OCI-LY1 (cell line): ENCODE measurements around the gene DSTYK.

Source experiments
- H2AFZ ChIP-seq: fragments of 200-600 bp; sonication (generic), shearing (Covaris generic); 2 replicates; pipeline ENCODE4 v1.6.0; 2014; ENCODE audit warnings: antibody characterized with exemption, mild to moderate bottlenecking, low read length
- H3F3A ChIP-seq: fragments of 200-600 bp; sonication (generic), shearing (Covaris generic); 2 replicates; pipeline ENCODE4 v1.6.0; 2014; ENCODE audit warnings: mild to moderate bottlenecking, antibody characterized with exemption, low read length, moderate library complexity; ENCODE audit not compliant: insufficient read depth
- H3K27ac ChIP-seq: fragments of 200-600 bp; sonication (generic); 2 replicates; pipeline ENCODE4 v1.5.1; 2014; ENCODE audit warnings: low read length, mixed run types, mild to moderate bottlenecking, low read depth; ENCODE audit not compliant: poor library complexity, severe bottlenecking
- H3K27me3 ChIP-seq: fragments of 200-600 bp; sonication (generic); 2 replicates; pipeline ENCODE4 v1.6.0; 2014; ENCODE audit warnings: antibody characterized with exemption, mild to moderate bottlenecking, low read length, moderate library complexity; ENCODE audit not compliant: insufficient read depth
- H3K36me3 ChIP-seq: fragments of 200-600 bp; sonication (generic); 2 replicates; pipeline ENCODE4 v1.6.1; 2014; ENCODE audit warnings: mild to moderate bottlenecking, antibody characterized with exemption, low read length, moderate library complexity, mixed read lengths; ENCODE audit not compliant: insufficient read depth
- H3K4me1 ChIP-seq: fragments of 200-600 bp; sonication (generic); 2 replicates; pipeline ENCODE4 v1.5.1; 2014; ENCODE audit warnings: mild to moderate bottlenecking, low read length, moderate library complexity; ENCODE audit not compliant: insufficient read depth, severe bottlenecking
- H3K4me2 ChIP-seq: fragments of 200-600 bp; sonication (generic), shearing (Covaris generic); 2 replicates; pipeline ENCODE4 v1.6.1; 2014; ENCODE audit warnings: low read length
- H3K4me3 ChIP-seq: fragments of 200-600 bp; sonication (generic); 2 replicates; pipeline ENCODE4 v1.5.1; 2014; ENCODE audit warnings: low read length, low read depth, mild to moderate bottlenecking, mixed read lengths; ENCODE audit not compliant: poor library complexity, severe bottlenecking
- H3K79me2 ChIP-seq: fragments of 200-600 bp; shearing (Covaris generic); 2 replicates; pipeline ENCODE4 v1.6.1; 2016; ENCODE audit warnings: mixed run types, low read length, mixed read lengths; ENCODE audit not compliant: insufficient read depth
- H3K9ac ChIP-seq: fragments of 200-600 bp; sonication (generic), shearing (Covaris generic); 2 replicates; pipeline ENCODE4 v1.6.1; 2014; ENCODE audit warnings: mild to moderate bottlenecking, low read length, mixed read lengths
- H3K9me2 ChIP-seq: fragments of 200-600 bp; sonication (generic), shearing (Covaris generic); 2 replicates; pipeline ENCODE4 v1.6.1; 2014; ENCODE audit warnings: low read depth, mild to moderate bottlenecking, low read length, mixed read lengths
- H3K9me3 ChIP-seq: fragments of 200-600 bp; shearing (Covaris generic); 2 replicates; pipeline ENCODE4 v1.6.1; 2014; ENCODE audit warnings: low read length, mixed read lengths
- H4K20me1 ChIP-seq: fragments of 200-600 bp; sonication (generic), shearing (Covaris generic); 2 replicates; pipeline ENCODE4 v1.6.0; 2016; ENCODE audit warnings: mild to moderate bottlenecking, low read length; ENCODE audit not compliant: insufficient read depth
- EZH2 ChIP-seq: fragments of 200-600 bp; sonication (generic), shearing (Covaris generic); IDR thresholded peaks from 2 replicates; pipeline ENCODE4 v1.8.0; 2017; ENCODE audit warnings: borderline replicate concordance, mixed run types, mild to moderate bottlenecking, antibody characterized with exemption, low read length, moderate library complexity, mixed read lengths
- TF ChIP-seq, protein P1 (sequence below): fragments of 200-600 bp; sonication (generic), shearing (Covaris generic); IDR thresholded peaks from 2 replicates; pipeline ENCODE4 v1.5.1; 2017; ENCODE audit warnings: mild to moderate bottlenecking, antibody characterized with exemption, low read length, moderate library complexity, mixed read lengths

DSTYK gene

DNA sequence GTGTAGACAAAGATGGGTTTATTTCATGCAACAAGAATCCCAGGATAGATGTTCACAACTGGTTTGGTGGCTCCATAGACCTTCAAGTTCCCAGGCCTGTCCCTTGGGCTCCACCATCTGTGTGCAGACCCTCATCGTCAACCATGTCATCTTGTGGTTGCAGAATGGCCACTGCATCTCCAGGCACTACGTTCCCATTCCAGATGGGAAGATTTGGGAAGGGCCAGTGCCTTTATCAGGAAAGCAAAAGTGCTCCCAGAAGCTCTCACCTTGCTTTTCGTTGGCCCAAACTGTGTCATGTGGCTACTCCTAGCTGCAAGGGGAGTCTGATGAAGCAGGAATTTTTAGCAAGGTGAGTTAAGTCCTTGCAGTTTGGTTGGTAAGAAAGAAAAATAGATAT, 29.1 kb upstream of the DSTYK start:
- Histone ChIP-seq H3K9me2 (no peaks in the 10 kb centered on the region), H3K4me2 (no peak overlapping the region), H3K27me3 (no peaks in the 10 kb centered on the region; the same call in 1 of the 2 replicates), H3K27ac (no peak overlapping the region), H3F3A (no peaks in the 10 kb centered on the region), H3K9ac (no peak overlapping the region), H2AFZ (no peak overlapping the region), H3K4me3 (no peak overlapping the region), H3K9me3 (no peaks in the 10 kb centered on the region), H3K36me3 (no peaks in the 10 kb centered on the region), H3K4me1 (no peaks in the 10 kb centered on the region), H3K79me2 (no peaks in the 10 kb centered on the region), H4K20me1 (no peaks in the 10 kb centered on the region)
- TF ChIP-seq EZH2: no peak
- TF ChIP-seq, protein P1, sequence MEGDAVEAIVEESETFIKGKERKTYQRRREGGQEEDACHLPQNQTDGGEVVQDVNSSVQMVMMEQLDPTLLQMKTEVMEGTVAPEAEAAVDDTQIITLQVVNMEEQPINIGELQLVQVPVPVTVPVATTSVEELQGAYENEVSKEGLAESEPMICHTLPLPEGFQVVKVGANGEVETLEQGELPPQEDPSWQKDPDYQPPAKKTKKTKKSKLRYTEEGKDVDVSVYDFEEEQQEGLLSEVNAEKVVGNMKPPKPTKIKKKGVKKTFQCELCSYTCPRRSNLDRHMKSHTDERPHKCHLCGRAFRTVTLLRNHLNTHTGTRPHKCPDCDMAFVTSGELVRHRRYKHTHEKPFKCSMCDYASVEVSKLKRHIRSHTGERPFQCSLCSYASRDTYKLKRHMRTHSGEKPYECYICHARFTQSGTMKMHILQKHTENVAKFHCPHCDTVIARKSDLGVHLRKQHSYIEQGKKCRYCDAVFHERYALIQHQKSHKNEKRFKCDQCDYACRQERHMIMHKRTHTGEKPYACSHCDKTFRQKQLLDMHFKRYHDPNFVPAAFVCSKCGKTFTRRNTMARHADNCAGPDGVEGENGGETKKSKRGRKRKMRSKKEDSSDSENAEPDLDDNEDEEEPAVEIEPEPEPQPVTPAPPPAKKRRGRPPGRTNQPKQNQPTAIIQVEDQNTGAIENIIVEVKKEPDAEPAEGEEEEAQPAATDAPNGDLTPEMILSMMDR: no peak

GRCh38 chr1:205240118-205240517, 28.6 kb upstream of the DSTYK start:
- H3K9ac ChIP-seq: no peak overlapping the region
- TF ChIP-seq, protein P1: no peak
- no peak for TF ChIP-seq EZH2
- H3K27ac ChIP-seq: no peak overlapping the region
- H2AFZ ChIP-seq: no peak overlapping the region
- no peaks in the 10 kb centered on the region for H3F3A ChIP-seq
- H3K36me3 ChIP-seq: no peaks in the 10 kb centered on the region
- no peaks in the 10 kb centered on the region; the same call in 1 of the 2 replicates for H3K27me3 ChIP-seq
- no peaks in the 10 kb centered on the region for H3K79me2 ChIP-seq
- H3K4me1 ChIP-seq: no peaks in the 10 kb centered on the region
- no peaks in the 10 kb centered on the region for H4K20me1 ChIP-seq
- H3K9me3 ChIP-seq: no peaks in the 10 kb centered on the region
- H3K4me3 ChIP-seq: no peak overlapping the region
- no peaks in the 10 kb centered on the region for H3K9me2 ChIP-seq
- H3K4me2 ChIP-seq: no peak overlapping the region

DNA sequence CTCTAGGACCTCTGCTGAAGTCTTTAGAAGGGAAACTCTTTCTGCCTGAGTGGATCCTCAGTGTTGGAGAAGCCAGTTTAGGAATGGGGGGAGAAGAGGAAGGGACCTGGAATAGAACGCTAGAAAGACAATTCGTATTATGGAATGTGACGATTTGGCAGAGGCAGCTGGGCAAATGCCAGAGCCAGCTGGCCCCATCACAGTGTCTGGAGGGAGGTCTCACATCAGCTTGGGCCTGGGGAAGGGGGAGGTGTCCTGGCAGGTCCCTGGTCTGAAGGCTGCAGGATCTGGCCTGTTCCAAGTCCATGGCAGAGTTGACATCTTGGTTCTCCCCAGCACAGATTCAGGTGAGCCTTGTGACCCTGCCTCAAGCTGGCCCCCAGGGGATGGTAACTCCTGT, 27.6 kb upstream of the DSTYK start:
- Histone ChIP-seq H3K4me2 (no peak overlapping the region), H3F3A (no peaks in the 10 kb centered on the region)
- TF ChIP-seq EZH2: no peak
- TF ChIP-seq, protein P1: no peak

More for the DNA sequence above, 27.6 kb upstream of the DSTYK start:
- Histone ChIP-seq H3K36me3 (no peaks in the 10 kb centered on the region), H3K9ac (no peak overlapping the region), H3K4me3 (no peak overlapping the region), H4K20me1 (no peaks in the 10 kb centered on the region), H3K9me2 (no peaks in the 10 kb centered on the region), H3K4me1 (no peaks in the 10 kb centered on the region), H3K27me3 (no peaks in the 10 kb centered on the region; the same call in 1 of the 2 replicates), H3K9me3 (no peaks in the 10 kb centered on the region), H3K79me2 (no peaks in the 10 kb centered on the region), H3K27ac (no peak overlapping the region), H2AFZ (no peak overlapping the region)
